PFSK-1 (cell line): Measurements from ENCODE around the gene ITFG2.

Source experiments
- FOXP2 ChIP-seq: optimal IDR thresholded peaks from 2 replicates; pipeline ENCODE3; 2011; ENCODE audit warnings: borderline replicate concordance, control low read depth, inconsistent platforms; ENCODE audit not compliant: insufficient read depth; ENCODE audit errors: extremely low read length, extremely low read depth
- POLR2AphosphoS5 ChIP-seq: IDR thresholded peaks from 2 replicates; pipeline ENCODE4 v1.6.1; 2012; ENCODE audit warnings: low read depth, mild to moderate bottlenecking, control low read depth, low read length, moderate library complexity
- SIN3A ChIP-seq: IDR thresholded peaks from 2 replicates; pipeline ENCODE4 v1.6.1; 2012; ENCODE audit warnings: mild to moderate bottlenecking, low read length, moderate library complexity, borderline replicate concordance; ENCODE audit not compliant: insufficient read depth
- TAF1 ChIP-seq: IDR thresholded peaks from 2 replicates; pipeline ENCODE4 v1.6.1; 2012; ENCODE audit warnings: low read length, control low read depth, borderline replicate concordance; ENCODE audit not compliant: insufficient read depth
- TF ChIP-seq, protein P1 (sequence below), 2 experiments: IDR thresholded peaks; 2 replicates each; pipeline versions ENCODE4 v1.6.1 to v1.8.0; 2011 to 2012; ENCODE audit warnings: low read depth in 2 of 2, low read length in 2 of 2, control low read depth in 1 of 2, inconsistent platforms in 1 of 2, mild to moderate bottlenecking in 1 of 2, moderate library complexity in 1 of 2; ENCODE audit not compliant: insufficient read depth in 1 of 2

ITFG2 gene

DNA sequence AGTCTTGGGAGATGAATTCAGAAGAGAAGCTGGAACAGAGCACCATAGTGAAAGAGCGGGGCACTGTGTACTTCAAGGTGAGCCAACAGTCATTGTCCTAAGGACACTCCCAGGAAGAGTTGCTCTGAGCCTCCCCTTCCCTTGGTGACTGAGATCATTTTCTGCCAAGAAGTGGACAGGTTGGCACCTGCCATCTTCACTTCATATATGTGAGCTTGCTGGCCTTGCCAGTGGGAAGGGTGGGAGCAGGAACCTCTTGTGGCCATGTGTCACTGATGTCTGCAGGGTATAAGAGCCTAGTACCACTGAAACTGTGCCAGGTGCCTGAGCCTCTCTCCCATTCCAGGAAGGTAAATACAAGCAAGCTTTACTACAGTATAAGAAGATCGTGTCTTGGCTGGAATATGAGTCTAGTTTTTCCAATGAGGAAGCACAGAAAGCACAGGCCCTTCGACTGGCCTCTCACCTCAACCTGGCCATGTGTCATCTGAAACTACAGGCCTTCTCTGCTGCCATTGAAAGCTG, 12.4 kb upstream of the ITFG2 start:
- TF ChIP-seq FOXP2 (no peak), POLR2AphosphoS5 (no peak), TAF1 (no peak), SIN3A (no peak)
- TF ChIP-seq, protein P1, sequence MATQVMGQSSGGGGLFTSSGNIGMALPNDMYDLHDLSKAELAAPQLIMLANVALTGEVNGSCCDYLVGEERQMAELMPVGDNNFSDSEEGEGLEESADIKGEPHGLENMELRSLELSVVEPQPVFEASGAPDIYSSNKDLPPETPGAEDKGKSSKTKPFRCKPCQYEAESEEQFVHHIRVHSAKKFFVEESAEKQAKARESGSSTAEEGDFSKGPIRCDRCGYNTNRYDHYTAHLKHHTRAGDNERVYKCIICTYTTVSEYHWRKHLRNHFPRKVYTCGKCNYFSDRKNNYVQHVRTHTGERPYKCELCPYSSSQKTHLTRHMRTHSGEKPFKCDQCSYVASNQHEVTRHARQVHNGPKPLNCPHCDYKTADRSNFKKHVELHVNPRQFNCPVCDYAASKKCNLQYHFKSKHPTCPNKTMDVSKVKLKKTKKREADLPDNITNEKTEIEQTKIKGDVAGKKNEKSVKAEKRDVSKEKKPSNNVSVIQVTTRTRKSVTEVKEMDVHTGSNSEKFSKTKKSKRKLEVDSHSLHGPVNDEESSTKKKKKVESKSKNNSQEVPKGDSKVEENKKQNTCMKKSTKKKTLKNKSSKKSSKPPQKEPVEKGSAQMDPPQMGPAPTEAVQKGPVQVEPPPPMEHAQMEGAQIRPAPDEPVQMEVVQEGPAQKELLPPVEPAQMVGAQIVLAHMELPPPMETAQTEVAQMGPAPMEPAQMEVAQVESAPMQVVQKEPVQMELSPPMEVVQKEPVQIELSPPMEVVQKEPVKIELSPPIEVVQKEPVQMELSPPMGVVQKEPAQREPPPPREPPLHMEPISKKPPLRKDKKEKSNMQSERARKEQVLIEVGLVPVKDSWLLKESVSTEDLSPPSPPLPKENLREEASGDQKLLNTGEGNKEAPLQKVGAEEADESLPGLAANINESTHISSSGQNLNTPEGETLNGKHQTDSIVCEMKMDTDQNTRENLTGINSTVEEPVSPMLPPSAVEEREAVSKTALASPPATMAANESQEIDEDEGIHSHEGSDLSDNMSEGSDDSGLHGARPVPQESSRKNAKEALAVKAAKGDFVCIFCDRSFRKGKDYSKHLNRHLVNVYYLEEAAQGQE (IDR thresholded peaks at IDR 0.05; ENCODE audit: insufficient read depth in 1 of 2, low read depth in 2 of 2, low read length in 2 of 2): no peak

DNA sequence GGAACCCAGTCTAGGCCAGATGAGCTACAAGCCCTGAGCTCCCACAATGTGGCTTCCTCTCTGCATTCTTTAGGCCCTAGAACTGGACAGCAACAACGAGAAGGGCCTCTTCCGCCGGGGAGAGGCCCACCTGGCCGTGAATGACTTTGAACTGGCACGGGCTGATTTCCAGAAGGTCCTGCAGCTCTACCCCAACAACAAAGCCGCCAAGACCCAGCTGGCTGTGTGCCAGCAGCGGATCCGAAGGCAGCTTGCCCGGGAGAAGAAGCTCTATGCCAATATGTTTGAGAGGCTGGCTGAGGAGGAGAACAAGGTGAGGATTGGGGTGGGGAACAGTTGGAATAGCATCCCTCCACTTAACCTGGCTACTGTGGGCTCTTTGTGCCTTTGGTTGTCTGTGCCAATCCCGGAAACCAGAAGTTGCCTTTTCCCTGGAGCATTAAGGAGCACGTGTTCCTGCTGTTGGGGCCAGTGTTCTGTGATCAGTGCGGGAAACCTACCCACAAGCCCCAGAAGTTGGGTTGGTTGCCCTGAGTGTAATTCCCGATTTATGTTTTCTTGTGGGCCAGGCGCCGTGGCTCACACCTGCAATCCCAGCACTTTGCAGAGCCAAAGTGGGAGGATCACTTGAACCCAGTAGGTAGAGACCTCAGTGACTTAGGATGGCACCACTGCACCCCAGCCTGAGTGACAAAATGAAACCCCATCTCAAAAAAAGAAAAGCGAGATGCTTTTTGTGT, 11.3 kb upstream of the ITFG2 start:
- TF ChIP-seq TAF1 (no peak), SIN3A (no peak), FOXP2 (no peak), POLR2AphosphoS5 (no peak)
- TF ChIP-seq, protein P1 (IDR thresholded peaks at IDR 0.05; ENCODE audit: insufficient read depth in 1 of 2, low read depth in 2 of 2, low read length in 2 of 2): no peak

DNA sequence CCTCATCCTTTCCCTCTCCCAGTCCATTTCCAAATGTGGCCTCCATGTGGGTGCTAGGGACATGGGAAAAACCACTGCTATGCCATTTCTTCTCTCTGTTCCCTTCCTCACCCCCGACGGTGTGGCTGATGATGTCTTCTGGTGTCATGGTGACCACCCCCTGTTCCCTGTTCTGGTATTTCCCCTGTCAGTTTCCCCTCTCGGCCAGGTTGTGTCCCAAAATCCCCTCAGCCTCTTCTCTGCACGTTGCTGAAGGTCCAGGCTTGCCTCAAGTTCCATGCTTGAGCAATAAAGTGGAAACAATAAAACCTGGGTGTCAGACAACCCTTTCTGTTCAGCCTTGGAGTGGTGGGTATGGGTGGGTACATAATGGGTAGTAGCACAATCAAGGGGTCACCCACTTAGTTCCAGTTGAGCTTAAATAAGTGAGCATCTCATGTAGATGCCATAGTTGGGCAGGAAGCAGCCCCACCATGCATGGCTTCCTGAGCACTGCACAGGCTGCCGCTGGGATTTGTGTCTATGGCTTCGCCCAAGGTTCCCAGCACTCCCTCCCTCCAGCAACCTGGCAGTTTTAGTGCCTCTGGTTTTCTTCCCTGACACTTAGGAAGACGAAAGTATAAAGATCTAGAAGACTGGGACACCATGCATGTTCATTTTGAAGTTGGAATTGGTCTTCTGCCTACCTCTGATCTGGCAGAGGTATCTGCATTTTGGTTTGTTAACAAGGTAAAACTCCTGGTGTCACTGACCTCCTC, 8.7 kb upstream of the ITFG2 start:
- no peak for TF ChIP-seq SIN3A
- TF ChIP-seq TAF1: no peak
- no peak for TF ChIP-seq FOXP2
- TF ChIP-seq, protein P1 (IDR thresholded peaks at IDR 0.05; ENCODE audit: insufficient read depth in 1 of 2, low read depth in 2 of 2, low read length in 2 of 2): no peak
- TF ChIP-seq POLR2AphosphoS5: no peak

DNA sequence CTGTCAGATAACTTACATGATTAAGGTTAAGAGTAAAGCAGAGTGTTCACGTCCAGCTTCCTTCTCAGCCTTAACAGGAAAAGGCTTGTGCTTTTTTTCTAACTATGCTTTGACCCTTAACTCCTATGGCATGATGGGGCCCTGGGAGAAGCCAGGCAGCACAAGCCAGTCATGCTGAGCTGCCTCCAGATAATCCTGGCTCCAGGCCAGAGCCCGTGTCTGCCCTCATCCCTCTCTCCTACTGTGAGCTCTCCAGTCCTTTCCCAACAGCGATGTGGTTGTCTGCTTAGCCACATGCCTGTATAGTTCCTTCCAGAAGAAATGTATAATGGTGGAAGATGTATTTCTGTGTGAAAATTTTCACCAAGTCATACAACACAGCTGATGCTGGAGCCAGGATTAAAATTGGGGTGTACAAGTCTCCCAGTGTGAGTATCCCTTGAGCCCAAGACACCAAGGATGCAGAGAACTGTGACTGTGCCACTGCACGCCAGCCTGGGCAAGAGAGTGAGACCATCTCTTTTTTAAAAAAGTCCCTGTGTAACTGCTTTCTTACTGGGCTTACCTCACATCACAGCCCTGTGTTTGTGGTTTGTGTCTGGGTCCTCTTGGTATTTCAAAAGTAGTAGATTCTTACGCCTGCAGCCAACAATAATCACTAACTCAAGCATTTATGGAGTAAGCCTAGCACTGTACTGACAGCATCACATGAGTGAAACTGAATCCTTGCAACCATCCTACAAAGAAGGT, 7.9 kb upstream of the ITFG2 start:
- TF ChIP-seq POLR2AphosphoS5: no peak
- TF ChIP-seq, protein P1 (IDR thresholded peaks at IDR 0.05; ENCODE audit: insufficient read depth in 1 of 2, low read depth in 2 of 2, low read length in 2 of 2): no peak
- no peak for TF ChIP-seq TAF1
- TF ChIP-seq SIN3A: no peak
- TF ChIP-seq FOXP2: no peak
